Sciatic nerve (tissue), 2 donors: Measurements from ENCODE around the gene EXOC3L2. TPM values are rescaled to one million over a fixed set of nuclear protein-coding genes. Genes with fewer than 3 reads are reported as not detected.
"Not testable (repeated sequence)": the region's sequence is repeated elsewhere in the genome, so short reads cannot be mapped to it uniquely, and the experiment has no call there.

Experiments
- ATAC-seq: fragments of 200-7000 bp; cut with Tn5 transposase; one replicate; pipeline ENCODE4 v1.9.1; 2020; ENCODE audit warnings: mild to moderate bottlenecking, moderate library complexity
- DNase-seq: peaks from one replicate; pipeline ENCODE4 v3.0.0-alpha.2; 2020; ENCODE audit warnings: low spot score
- intact Hi-C: fragments of 100-400 bp; cut with DNase I; formaldehyde crosslinking; loops from one replicate; pipeline ENCODE4 v1.14.2; 2022
- total RNA-seq: library from RNA; stranded (reverse); fragmentation: NEBNext Ultra II Directional; extraction: Animal tissue kit (Norgen Biotek cat#: 25700); gene quantifications from one replicate; pipeline ENCODE4 v1.2.1, GENCODE V29; 2021
- donor health status: DM: no; HTN: no; CAD: no.
- donor health status: DM: no; HTN: no; CAD: no.

Gene EXOC3L2
- total RNA-seq = 4.9 TPM

DNA sequence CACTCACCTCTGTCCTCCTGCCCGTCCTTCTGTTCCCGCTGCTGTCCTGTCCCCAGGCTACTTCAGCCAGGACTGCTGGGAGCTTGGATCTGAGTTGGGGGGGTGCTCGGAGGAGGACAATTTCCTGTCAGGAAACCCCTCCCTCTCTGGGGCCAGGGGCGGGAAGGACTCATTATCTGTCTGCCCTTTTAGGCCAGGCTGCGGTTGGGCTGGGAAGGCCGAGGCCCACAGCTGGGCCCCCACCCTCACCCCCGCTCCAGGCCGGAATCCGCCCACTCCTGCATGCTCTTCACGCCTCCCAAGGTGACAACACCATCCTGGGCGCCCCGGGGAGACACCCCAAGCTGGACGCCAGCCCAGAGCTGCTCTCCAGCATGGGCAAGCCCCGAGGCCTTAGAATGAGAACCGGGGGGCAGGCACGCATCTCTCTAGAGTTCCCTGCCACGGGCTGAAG is at the start of gene EXOC3L2:
Gene EXOC3L2 (minus strand): TSS at position 74 of the 454 bp plus-strand sequence. CDS start 6,362 bp downstream, outside the sequence.
- intact Hi-C loops = loop anchor here (5.0 kb wide), 1 partner anchor 43 kb away; no protein-coding TSS in a partner anchor
- no peak for ATAC-seq
- no peak for DNase-seq

- intact Hi-C loops = no loop called here
- ATAC-seq = peak; percentile 65
- no peak for DNase-seq
These were observed 49.3 kb upstream of the EXOC3L2 start for GRCh38 chr19:45294291-45295029.

- intact Hi-C loops = no loop called here
- ATAC-seq (no peak), DNase-seq (no peak)
These were observed 48.5 kb upstream of the EXOC3L2 start for GRCh38 chr19:45293682-45294081.

GRCh38 chr19:45291834-45292233 is 46.6 kb upstream of the EXOC3L2 start:
- ATAC-seq (no peak), DNase-seq (no peak)
- intact Hi-C loops = no loop called here

DNA sequence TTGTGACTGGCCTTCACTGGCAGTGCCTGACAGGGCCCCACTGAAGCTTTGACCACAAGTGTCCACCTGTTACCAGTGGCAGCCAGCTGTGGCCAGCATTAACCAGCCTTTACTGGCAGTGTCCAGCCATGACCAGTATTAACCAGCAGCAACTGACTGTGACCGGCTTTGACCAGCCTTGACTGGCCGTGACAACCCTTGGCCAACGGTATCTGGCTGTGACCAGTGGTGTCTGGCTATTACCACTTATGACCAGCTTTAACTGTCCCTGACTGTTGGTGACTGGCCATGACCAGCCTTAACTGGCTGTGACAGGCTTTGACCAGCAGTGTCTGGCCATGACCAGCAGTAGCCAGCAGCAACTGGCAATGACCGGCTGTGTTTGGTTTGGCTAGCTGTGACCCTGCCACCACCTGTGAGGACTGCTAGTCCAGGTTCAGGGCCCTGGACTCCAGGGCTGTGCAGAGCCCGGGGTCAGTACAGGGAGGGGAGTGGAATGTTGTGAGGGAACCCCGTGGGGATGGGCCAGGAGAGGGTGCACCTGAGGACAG is 45.2 kb upstream of the EXOC3L2 start:
- intact Hi-C loops = no loop called here
- no peak for ATAC-seq
- no peak for DNase-seq

DNA sequence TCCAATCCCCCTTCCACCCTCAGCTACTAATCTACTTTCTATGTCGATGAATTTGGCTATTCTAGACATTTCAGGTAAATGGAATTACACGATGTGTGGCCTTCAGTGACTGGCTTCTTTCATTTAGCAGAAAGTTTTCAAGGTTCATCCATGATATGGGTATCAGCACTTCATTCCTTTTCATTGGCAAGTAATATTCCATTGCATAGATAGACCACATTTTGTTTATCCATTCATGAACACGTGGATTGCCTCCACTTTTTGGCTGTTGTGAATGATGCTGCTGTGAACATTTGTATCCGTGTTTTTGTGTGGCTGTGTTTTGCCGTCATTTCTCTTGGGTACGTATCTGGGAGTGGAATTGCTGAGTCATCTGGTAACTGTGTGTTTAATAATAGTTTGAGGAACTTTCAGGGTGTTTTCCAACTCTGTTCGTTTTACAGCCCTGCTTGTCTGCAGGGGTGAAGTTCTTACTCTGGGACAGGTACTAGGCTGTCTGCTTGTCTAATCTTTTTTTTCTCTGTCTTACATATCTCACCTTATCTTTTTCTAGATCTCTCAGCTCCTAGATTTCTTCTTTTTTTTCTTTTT is 38.3 kb upstream of the EXOC3L2 start:
- intact Hi-C loops = no loop called here
- DNase-seq = no peak
- peak; percentile 28 for ATAC-seq

GRCh38 chr19:45280471-45280961 is 35.3 kb upstream of the EXOC3L2 start:
- ATAC-seq (no peak), DNase-seq (no peak)
- intact Hi-C loops = no loop called here

DNA sequence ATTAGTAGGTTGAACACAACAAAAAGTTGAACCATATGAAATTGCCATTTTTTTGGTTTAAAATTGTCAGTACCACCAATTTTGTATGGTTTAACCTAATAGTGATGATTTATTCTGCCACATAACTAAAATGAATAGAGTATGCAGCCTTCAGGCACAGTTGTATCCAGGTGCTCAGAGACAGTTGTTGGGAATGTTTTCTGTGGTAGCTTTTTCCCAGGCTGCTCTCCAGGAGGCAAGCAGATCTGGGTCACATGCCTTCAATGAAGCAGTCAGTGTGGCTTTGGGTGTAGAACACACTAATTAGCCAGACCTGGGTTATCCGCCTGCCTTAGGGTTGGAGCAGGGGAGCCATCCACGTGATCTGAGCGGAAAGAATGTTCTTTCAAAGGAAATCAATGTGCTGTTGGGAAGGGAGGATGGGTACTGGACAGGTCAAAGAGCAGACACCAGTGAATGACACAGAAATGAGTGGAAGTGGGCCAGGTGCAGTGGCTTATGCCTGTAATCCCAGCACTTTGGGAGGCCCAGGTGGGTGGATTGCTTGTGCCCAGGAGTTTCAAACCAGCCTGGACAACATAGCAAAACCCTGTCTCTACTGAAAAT is 34.5 kb upstream of the EXOC3L2 start:
- no peak for ATAC-seq
- intact Hi-C loops = no loop called here
- no peak for DNase-seq

DNA sequence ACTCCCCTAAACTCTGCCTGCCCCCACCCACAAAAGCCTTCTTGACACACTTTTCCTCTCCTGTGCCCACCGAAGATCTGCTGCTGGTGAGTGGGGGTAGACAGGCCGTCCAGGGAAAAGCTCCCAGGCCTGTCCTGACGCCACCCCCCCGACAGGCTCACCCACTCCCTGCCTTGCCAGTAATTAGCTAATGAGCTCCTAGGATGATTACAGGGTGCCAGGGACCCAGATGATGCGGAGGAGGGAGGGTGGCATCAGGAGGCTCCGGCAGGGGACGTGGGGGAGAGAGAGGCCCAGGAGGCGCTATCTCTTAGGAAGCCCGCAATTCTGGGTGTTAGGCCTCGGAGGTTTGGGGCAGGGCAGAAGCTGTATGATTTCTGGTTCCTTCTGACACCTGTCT is 32.9 kb upstream of the EXOC3L2 start:
- intact Hi-C loops = no loop called here
- no peak for ATAC-seq
- no peak for DNase-seq

GRCh38 chr19:45276284-45276687 is 31.1 kb upstream of the EXOC3L2 start:
- intact Hi-C loops = no loop called here
- no peak for ATAC-seq

DNA sequence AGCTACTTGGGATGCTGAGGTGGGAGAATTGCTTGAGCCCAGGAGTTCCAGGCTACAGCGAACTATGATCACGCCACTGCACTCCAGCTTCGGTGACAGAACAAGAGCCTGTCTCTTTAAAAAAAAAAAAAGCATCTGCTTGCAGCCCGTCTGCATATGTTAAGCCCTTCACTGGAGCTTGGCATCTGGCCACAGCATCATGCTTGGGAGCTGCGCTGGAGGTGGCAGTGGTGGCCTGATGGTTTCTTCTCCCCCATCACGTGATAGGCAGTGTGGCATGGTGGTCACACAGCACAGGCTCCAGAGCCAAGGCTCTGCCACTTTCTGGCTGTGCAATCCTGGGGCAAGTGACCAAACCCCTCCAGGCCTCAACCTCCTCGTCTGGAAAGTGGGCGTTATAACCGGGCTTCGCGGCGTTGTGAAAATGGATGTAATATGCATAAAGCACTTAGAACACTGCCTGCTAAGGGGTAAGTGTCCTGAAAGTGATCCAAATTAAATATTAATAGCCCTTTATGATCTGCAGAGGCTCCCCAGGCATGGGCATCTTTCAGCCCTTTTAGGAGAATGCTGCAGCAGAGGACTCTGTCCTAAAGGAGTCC is 30.3 kb upstream of the EXOC3L2 start:
- intact Hi-C loops = no loop called here
- DNase-seq (no peak), ATAC-seq (no peak)

More at GRCh38 chr19:45276284-45276687, 31.1 kb upstream of the EXOC3L2 start:
- DNase-seq = no peak

DNA sequence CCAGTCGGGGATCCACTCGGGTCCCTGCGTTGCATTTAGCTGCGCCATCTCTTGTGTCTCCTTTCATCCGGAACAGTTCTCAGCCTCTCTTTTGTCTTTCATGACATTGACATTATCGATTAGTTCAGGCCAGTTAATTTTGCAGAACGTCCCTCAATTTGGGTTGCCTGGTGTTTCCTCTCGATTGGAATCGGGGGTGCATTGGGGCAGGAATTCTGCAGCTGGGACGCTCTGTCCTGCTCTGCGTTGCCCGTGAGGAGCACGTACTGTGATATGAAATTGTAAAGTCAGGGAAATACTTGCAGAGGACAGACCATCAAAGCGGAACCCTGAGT is 28.3 kb upstream of the EXOC3L2 start:
- intact Hi-C loops = no loop called here
- DNase-seq (no peak), ATAC-seq (no peak)

DNA sequence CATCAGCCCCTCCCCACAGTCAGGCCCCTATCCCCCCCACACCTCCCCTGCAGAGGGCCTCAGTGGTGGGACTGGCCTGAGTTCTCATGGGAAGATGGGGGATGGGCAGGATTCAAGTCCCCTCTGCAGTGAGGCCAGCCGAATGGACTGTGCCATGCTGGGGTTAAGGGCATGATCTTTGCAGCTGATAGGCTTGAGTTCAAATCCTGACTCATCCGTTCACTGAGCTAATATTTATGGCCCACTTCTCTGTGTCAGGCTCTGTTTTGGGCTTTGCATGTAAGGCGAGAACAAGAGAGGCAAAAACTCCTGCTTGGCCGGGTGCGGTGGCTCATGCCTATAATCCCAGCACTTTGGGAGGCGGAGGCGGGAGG is 26.5 kb upstream of the EXOC3L2 start:
- ATAC-seq = no peak
- no peak for DNase-seq
- intact Hi-C loops = no loop called here

DNA sequence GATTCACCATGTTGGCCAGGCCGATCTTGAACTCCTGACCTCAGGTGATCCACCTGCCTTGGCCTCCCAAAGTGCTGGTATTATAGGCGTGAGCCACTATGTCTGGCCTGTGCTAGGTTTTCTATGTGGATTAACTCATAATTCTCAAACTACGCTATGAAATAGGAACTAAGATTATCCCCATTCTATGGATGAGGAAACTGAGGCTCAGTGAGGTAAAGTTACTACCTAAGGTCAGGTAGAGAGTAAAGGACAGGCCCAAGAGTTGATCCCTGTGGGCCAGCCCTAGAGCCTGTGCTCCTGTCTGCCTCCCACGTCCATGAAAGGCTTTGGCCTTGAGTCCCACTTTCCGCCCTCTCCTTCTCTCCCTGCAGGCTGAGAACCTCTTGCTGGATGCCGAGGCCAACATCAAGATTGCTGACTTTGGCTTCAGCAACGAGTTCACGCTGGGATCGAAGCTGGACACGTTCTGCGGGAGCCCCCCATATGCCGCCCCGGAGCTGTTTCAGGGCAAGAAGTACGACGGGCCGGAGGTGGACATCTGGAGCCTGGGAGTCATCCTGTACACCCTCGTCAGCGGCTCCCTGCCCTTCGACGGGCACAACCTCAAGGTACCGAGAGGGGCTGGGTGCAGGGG is 26.0 kb upstream of the EXOC3L2 start:
- DNase-seq = no peak
- intact Hi-C loops = no loop called here
- ATAC-seq = no peak

DNA sequence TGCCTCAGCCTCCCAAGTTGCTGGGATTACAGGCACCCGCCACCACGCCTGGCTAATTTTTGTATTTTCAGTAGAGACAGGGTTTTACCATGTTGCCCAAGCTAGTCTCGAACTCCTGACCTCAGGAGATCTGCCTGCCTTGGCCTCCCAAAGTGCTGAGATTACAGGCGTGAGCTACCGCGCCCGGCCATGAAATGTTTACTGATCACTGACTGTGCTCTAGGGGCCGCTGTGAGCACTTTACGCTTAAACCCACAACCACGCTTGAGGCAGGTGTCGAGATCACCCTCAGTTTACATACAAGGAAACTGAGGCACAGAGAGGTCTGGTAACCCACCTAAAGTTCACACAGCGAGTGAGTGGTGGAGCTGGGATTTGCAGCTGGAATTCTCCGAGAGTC is 24.7 kb upstream of the EXOC3L2 start:
- DNase-seq, ATAC-seq, intact Hi-C loops: not testable (repeated sequence)

DNA sequence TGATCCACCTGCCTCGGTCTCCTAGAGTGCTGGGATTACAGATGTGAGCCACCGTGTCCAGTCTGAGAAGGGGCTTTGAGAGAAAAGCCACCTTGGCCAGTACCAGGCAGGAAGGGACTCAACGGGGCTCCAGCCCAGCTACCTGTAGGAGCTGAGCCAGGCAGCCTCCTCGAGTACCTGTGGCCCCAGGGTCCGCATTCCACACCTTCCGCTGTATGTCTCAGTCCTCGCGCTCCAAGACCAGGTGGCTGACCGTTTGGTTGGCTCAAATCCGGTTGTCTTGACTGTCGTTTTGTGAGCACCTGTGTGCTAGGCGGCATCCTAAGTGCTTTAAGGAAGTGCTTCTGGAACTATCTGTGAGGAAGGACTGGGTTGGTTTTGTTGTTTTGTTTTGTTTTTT is 22.1 kb upstream of the EXOC3L2 start:
- no peak for ATAC-seq
- DNase-seq = no peak
- intact Hi-C loops = no loop called here

DNA sequence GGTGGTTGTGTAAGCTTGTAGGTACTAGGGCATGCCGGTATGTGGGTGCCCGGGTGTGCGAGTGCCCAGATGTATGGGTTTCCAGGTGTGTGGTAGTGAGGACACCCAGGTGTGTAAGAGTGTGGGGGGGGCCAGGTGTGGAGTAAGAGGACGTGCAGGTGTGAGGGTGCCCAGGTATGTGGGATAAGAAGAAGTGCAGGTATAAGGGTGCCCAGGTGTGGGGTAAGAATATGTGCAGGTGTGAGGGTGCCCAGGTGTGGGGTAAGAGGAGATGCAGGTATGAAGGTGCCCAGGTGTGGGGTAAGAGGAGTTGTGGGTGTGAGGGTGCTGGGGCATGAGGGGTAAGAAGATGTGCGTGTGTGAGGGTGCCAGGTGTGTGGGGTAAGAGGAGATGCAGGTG is 20.2 kb upstream of the EXOC3L2 start:
- DNase-seq (no peak), ATAC-seq (no peak)
- intact Hi-C loops = no loop called here

DNA sequence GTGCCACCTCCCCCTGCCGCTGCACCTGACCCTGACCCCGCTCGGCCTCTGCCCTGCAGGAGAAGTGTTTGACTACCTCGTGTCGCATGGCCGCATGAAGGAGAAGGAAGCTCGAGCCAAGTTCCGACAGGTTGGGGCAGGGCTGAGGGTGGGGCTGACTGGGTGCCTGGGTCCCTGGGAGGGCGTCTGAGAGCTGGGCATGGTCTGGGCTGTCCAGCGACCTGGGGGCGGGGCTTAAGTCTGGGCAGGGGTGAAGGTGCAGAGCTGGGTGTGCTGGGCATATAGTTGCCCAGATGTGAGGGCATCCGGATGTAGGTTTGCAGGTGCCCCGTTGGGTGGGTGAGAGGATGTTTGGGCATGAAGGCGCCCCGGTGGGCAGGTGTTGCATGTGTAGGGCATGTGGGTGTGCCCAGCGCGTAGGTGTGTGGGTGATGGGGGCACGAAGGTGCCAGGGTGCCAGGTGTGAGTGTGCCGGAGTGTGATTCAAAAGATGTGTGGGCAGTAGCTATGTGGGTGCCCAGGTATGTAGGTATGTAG is 19.6 kb upstream of the EXOC3L2 start:
- no peak for ATAC-seq
- intact Hi-C loops = no loop called here

GRCh38 chr19:45263013-45263412 is 17.8 kb upstream of the EXOC3L2 start:
- intact Hi-C loops = no loop called here
- DNase-seq (no peak), ATAC-seq (no peak)

More for the DNA sequence above, 19.6 kb upstream of the EXOC3L2 start:
- DNase-seq = no peak
